Measurements from ENCODE around the gene IREB2. TPM values are rescaled to one million over a fixed set of nuclear protein-coding genes. Genes with fewer than 3 reads are reported as not detected.

Gene IREB2
- total RNA-seq, 4 donors from 2014 or later, result 17.2 to 35.3 (median 25.1) TPM

- H3K27me3 ChIP-seq, result peaks cover 0 to 41% (median 0%) of the 10 kb centered on the region in 4 donors
- H3K9me3 ChIP-seq, result no peaks in the 10 kb centered on the region
- H3K4me3 ChIP-seq, result no peak overlapping the region
- no peaks in the 10 kb centered on the region for H3K36me3 ChIP-seq
- DNase-seq, result no peak
- no peaks in the 10 kb centered on the region for H3K4me1 ChIP-seq
- TF ChIP-seq POLR2A (IDR thresholded peaks at IDR 0.05) (no peak), CTCF (IDR thresholded peaks at IDR 0.05) (no peak)
- intact Hi-C loops (cut with DNase I), result no loop called here
- WGBS, 2 donors, result 0% methylated on average over 1 of the region's 8 CpGs; no CpG with 5 or more reads in 1 of the 2 donors
- no peak overlapping the region for H3K27ac ChIP-seq
Observed at GRCh38 chr15:78406016-78406585, 31.9 kb upstream of the IREB2 start.

- no peak overlapping the region for H3K4me3 ChIP-seq
Observed at GRCh38 chr15:78407608-78408354, 30.2 kb upstream of the IREB2 start.

GRCh38 chr15:78408355-78408640, 29.7 kb upstream of the IREB2 start:
- Histone ChIP-seq H3K27me3 (peaks cover 0 to 24% (median 0%) of the 10 kb centered on the region in 4 donors), H3K36me3 (no peaks in the 10 kb centered on the region), H3K4me3 (no peak overlapping the region), H3K27ac (no peak overlapping the region), H3K9me3 (no peaks in the 10 kb centered on the region), H3K4me1 (no peaks in the 10 kb centered on the region)
- DNase-seq, result no peak
- WGBS, 2 donors, result 41 to 51% methylated on average over 4 of the region's 4 CpGs
- no peak for TF ChIP-seq CTCF (IDR thresholded peaks at IDR 0.05)
- TF ChIP-seq POLR2A (IDR thresholded peaks at IDR 0.05), result no peak
- intact Hi-C loops (cut with DNase I), result no loop called here

More at GRCh38 chr15:78407608-78408354, 30.2 kb upstream of the IREB2 start:
- TF ChIP-seq CTCF (IDR thresholded peaks at IDR 0.05) (no peak), POLR2A (IDR thresholded peaks at IDR 0.05) (no peak)
- no peak for DNase-seq
- intact Hi-C loops (cut with DNase I), result no loop called here
- H3K36me3 ChIP-seq, result no peaks in the 10 kb centered on the region
- no peaks in the 10 kb centered on the region for H3K9me3 ChIP-seq
- H3K27me3 ChIP-seq, result peaks cover 0 to 26% (median 0%) of the 10 kb centered on the region in 4 donors
- 59 to 64% methylated on average over 5 to 6 of the region's 6 CpGs for WGBS, 2 donors
- H3K4me1 ChIP-seq, result no peaks in the 10 kb centered on the region
- H3K27ac ChIP-seq, result no peak overlapping the region

- Histone ChIP-seq H3K4me1 (no peaks in the 10 kb centered on the region), H3K36me3 (no peaks in the 10 kb centered on the region), H3K27ac (no peak overlapping the region), H3K27me3 (peaks cover 0 to 18% (median 0%) of the 10 kb centered on the region in 4 donors), H3K9me3 (no peaks in the 10 kb centered on the region), H3K4me3 (no peak overlapping the region)
- TF ChIP-seq POLR2A (IDR thresholded peaks at IDR 0.05) (no peak), CTCF (IDR thresholded peaks at IDR 0.05) (no peak)
- WGBS, 2 donors, result 43 to 48% methylated on average over 2 of the region's 2 CpGs
- intact Hi-C loops (cut with DNase I), result no loop called here
- no peak for DNase-seq
Observed at GRCh38 chr15:78408961-78409360, 29.1 kb upstream of the IREB2 start.

- WGBS, 2 donors, result 21 to 24% methylated on average over 1 of the region's 1 CpG
- TF ChIP-seq CTCF (IDR thresholded peaks at IDR 0.05) (no peak), POLR2A (IDR thresholded peaks at IDR 0.05) (no peak)
- DNase-seq, result no peak
Observed at GRCh38 chr15:78411061-78411460, 27.0 kb upstream of the IREB2 start.

More at GRCh38 chr15:78411061-78411460, 27.0 kb upstream of the IREB2 start:
- Histone ChIP-seq H3K9me3 (no peaks in the 10 kb centered on the region), H3K4me3 (no peak overlapping the region), H3K4me1 (no peaks in the 10 kb centered on the region), H3K36me3 (no peaks in the 10 kb centered on the region), H3K27me3 (no peaks in the 10 kb centered on the region), H3K27ac (no peak overlapping the region)
- intact Hi-C loops (cut with DNase I), result no loop called here
